HepG2 (cell line): ENCODE measurements around the gene PSMG4. TPM values are rescaled to one million over a fixed set of nuclear protein-coding genes. Genes with fewer than 3 reads are reported as not detected.

ENCODE experiments used
- ATAC-seq: fragments of 200-7000 bp; cut with Tn5 transposase; 3 replicates; pipeline ENCODE4 v1.9.1; 2020; ENCODE audit warnings: mild to moderate bottlenecking, moderate library complexity
- BruUV-seq: library from RNA; stranded (reverse); fragments of 400-500 nt; replicated peaks from 2 replicates; lab custom pipeline; 2021; lab: Mats Ljungman, UMichigan
- CTCF ChIA-PET: fragments of 300-600 bp; formaldehyde crosslinking; extraction: SDS; loops from one replicate; lab custom pipeline; 2021; ENCODE audit warnings: low total read pairs, inconsistent platforms, low intra/inter-chr PET ratio; lab: Yijun Ruan, JAX
- POLR2A ChIA-PET: fragments of 350-600 bp; sonication (Branson Sonifier 250); formaldehyde crosslinking; loops from one replicate; lab custom pipeline; 2020; ENCODE audit warnings: antibody characterized with exemption, inconsistent platforms; lab: Yijun Ruan, JAX
- DNase-seq: peaks from one replicate; pipeline ENCODE4 v3.0.0-alpha.2; 2015; ENCODE audit warnings: low spot score
- FAIRE-seq: peaks from 3 replicates; lab custom pipeline; 2011; peaks lifted over from hg19 to GRCh38; lab: Jason Lieb, UNC
- H2AFZ ChIP-seq: one replicate; pipeline ENCODE4 v1.6.1; 2011; ENCODE audit warnings: low read length, inconsistent platforms
- H3K27ac ChIP-seq: fragments of 300-600 bp; 3 replicates; pipeline ENCODE4 v1.8.0; 2011; ENCODE audit warnings: mixed run types, mild to moderate bottlenecking, mixed read lengths, low read length, inconsistent platforms; ENCODE audit not compliant: insufficient read depth; ENCODE audit errors: extremely low read length
- H3K27me3 ChIP-seq, 2 experiments: fragments of 200-600 bp in 1 of 2; 2 replicates in 1 of 2; 3 replicates in 1 of 2; pipeline versions ENCODE4 v1.6.0 to v1.8.0; 2011; ENCODE audit warnings: low read length in 2 of 2, mild to moderate bottlenecking in 2 of 2, moderate library complexity in 2 of 2, inconsistent platforms in 1 of 2; ENCODE audit not compliant: insufficient read depth in 2 of 2, control insufficient read depth in 1 of 2
- H3K36me3 ChIP-seq, 2 experiments: fragments of 200-600 bp in 1 of 2; replicated peaks in 1 of 2; 2 replicates in 1 of 2; 3 replicates in 1 of 2; pipeline versions ENCODE4 v1.5.1 to v1.8.0; 2011; ENCODE audit warnings: low read length in 2 of 2, inconsistent platforms in 1 of 2; ENCODE audit not compliant: insufficient read depth in 2 of 2, control insufficient read depth in 1 of 2
- H3K4me1 ChIP-seq: 2 replicates; pipeline ENCODE4 v1.5.1; 2012; ENCODE audit warnings: low read length, inconsistent platforms; ENCODE audit not compliant: insufficient read depth
- H3K4me2 ChIP-seq: 2 replicates; pipeline ENCODE4 v1.6.0; 2011; ENCODE audit warnings: low read depth, low read length, inconsistent platforms
- H3K4me3 ChIP-seq, 3 experiments: fragments of 200-600 bp in 1 of 3; sonication (generic), shearing (Covaris generic) in 1 of 3; replicated peaks in 1 of 3; 2 replicates each; pipeline ENCODE4 v1.5.1; 2011 to 2016; ENCODE audit warnings: low read length in 3 of 3, inconsistent platforms in 2 of 3, low read depth in 2 of 3, mild to moderate bottlenecking in 2 of 3, control low read depth in 1 of 3, mixed read lengths in 1 of 3; ENCODE audit not compliant: insufficient read depth in 1 of 3
- H3K79me2 ChIP-seq: one replicate; pipeline ENCODE4 v1.6.1; 2011; ENCODE audit warnings: low read length, inconsistent platforms; ENCODE audit not compliant: insufficient read depth
- H3K9ac ChIP-seq: 2 replicates; pipeline ENCODE4 v1.6.0; 2011; ENCODE audit warnings: mild to moderate bottlenecking, low read depth, low read length, inconsistent platforms; ENCODE audit not compliant: insufficient read depth
- H3K9me3 ChIP-seq: 2 replicates; pipeline ENCODE4 v1.5.1; 2012; ENCODE audit warnings: mild to moderate bottlenecking, low read length
- H4K20me1 ChIP-seq: 2 replicates; pipeline ENCODE4 v1.6.0; 2011; ENCODE audit warnings: inconsistent platforms, mild to moderate bottlenecking, low read length, moderate library complexity; ENCODE audit not compliant: insufficient read depth
- ARHGAP35 ChIP-seq: sonication (generic); formaldehyde crosslinking; IDR thresholded peaks from 2 replicates; pipeline ENCODE4 v1.9.0; 2022; ENCODE audit warnings: mild to moderate bottlenecking, inconsistent platforms, moderate library complexity, missing genetic modification reagents, borderline replicate concordance
- EHMT2 ChIP-seq: fragments of 200-600 bp; sonication (generic); IDR thresholded peaks from 2 replicates; pipeline ENCODE4 v1.7.0; 2017; ENCODE audit warnings: antibody characterized with exemption, low read depth, low read length, borderline replicate concordance
- FOXK1 ChIP-seq: sonication (generic); formaldehyde crosslinking; IDR thresholded peaks from 2 replicates; pipeline ENCODE4 v1.4.0; 2020; ENCODE audit warnings: low read depth, missing genetic modification reagents, borderline replicate concordance
- HES4 ChIP-seq: sonication (generic); formaldehyde crosslinking; IDR thresholded peaks from 2 replicates; pipeline ENCODE4 v1.9.0; 2021; ENCODE audit warnings: mild to moderate bottlenecking, missing genetic modification reagents, borderline replicate concordance
- HNRNPL ChIP-seq: fragments of 200-400 bp; formaldehyde crosslinking; IDR thresholded peaks from 2 replicates; pipeline ENCODE4 v1.6.1; 2017; ENCODE audit warnings: mild to moderate bottlenecking, low read depth, low read length
- KDM1A ChIP-seq: IDR thresholded peaks from 2 replicates; pipeline ENCODE4 v1.6.1; 2016; ENCODE audit warnings: missing compliant biosample characterization
- MAFG ChIP-seq: sonication (generic); formaldehyde crosslinking; IDR thresholded peaks from 2 replicates; pipeline ENCODE4 v1.5.1; 2020; ENCODE audit warnings: mild to moderate bottlenecking, missing genetic modification reagents
- MTA3 ChIP-seq: sonication (generic); formaldehyde crosslinking; IDR thresholded peaks from 2 replicates; pipeline ENCODE4 v1.4.0; 2020; ENCODE audit warnings: missing genetic modification reagents
- NFKBIZ ChIP-seq: IDR thresholded peaks from 2 replicates; pipeline ENCODE4 v1.6.1; 2018; ENCODE audit warnings: missing genetic modification reagents, missing compliant biosample characterization
- SMAD3 ChIP-seq: sonication (generic); formaldehyde crosslinking; IDR thresholded peaks from 2 replicates; pipeline ENCODE4 v1.4.0; 2020; ENCODE audit warnings: missing genetic modification reagents
- SP4 ChIP-seq: sonication (generic); formaldehyde crosslinking; IDR thresholded peaks from 2 replicates; pipeline ENCODE4 v1.8.1; 2023; ENCODE audit warnings: mild to moderate bottlenecking, missing genetic modification reagents
- TOPORS ChIP-seq: sonication (generic); formaldehyde crosslinking; IDR thresholded peaks from 2 replicates; pipeline ENCODE4 v1.8.0; 2023; ENCODE audit warnings: mild to moderate bottlenecking, missing genetic modification reagents
- TRAFD1 ChIP-seq: sonication (generic); formaldehyde crosslinking; IDR thresholded peaks from 2 replicates; pipeline ENCODE4 v1.5.1; 2020; ENCODE audit warnings: missing genetic modification reagents, mild to moderate bottlenecking, borderline replicate concordance
- ZBTB37 ChIP-seq: sonication (generic); formaldehyde crosslinking; IDR thresholded peaks from 2 replicates; pipeline ENCODE4 v1.4.0; 2020; ENCODE audit warnings: mild to moderate bottlenecking, missing genetic modification reagents
- ZKSCAN8 ChIP-seq: IDR thresholded peaks from 2 replicates; pipeline ENCODE4 v1.6.1; 2016; ENCODE audit warnings: borderline replicate concordance, missing genetic modification reagents, missing compliant biosample characterization
- ZNF75D ChIP-seq: sonication (generic); formaldehyde crosslinking; IDR thresholded peaks from 2 replicates; pipeline ENCODE4 v1.8.1; 2023; ENCODE audit warnings: missing genetic modification reagents, mild to moderate bottlenecking, borderline replicate concordance
- ZNF772 ChIP-seq: sonication (generic); formaldehyde crosslinking; IDR thresholded peaks from 2 replicates; pipeline ENCODE4 v1.5.0; 2020; ENCODE audit warnings: mild to moderate bottlenecking, missing genetic modification reagents
- WGBS: methylation state at CpG from one replicate; pipeline ENCODE4 v1.1.6; 2017; ENCODE audit warnings: low lambda C conversion rate; 5-methylcytosine and 5-hydroxymethylcytosine counted together
- in situ Hi-C: cut with HindIII; loops from 2 replicates; pipeline ENCODE4 v1.10.0; 2017; ENCODE audit warnings: low pct_unique_long_range_greater_than_20kb; ENCODE audit not compliant: extremely low pct_ligation_motif_present
- intact Hi-C: fragments of 100-400 bp; cut with micrococcal nuclease; formaldehyde crosslinking; loops from one replicate; pipeline ENCODE4 v1.10.0; 2022; ENCODE audit not compliant: unreplicated experiment
- polyA plus RNA-seq, 8 experiments: library from polyadenylated mRNA; depleted of rRNA in 3 of 8; stranded (reverse) in 7 of 8; unstranded in 1 of 8; fragments of >200 nt; fragmentation: Illumina TruSeq in 4 of 8; extraction: Trizol in 4 of 8; gene quantifications; 2 replicates each; pipeline versions ENCODE4 v1.2.1 to v1.2.3, GENCODE V29; 2011 to 2016; ENCODE audit warnings: low read depth in 4 of 8, missing spikeins in 1 of 8, mixed read lengths in 1 of 8; ENCODE audit not compliant: insufficient read depth in 1 of 8
- total RNA-seq, 5 experiments: library from RNA; depleted of rRNA; stranded (reverse); fragments of >200 nt; fragmentation: Illumina TruSeq; extraction: Trizol; gene quantifications; 2 replicates each; pipeline ENCODE4 v1.2.3, GENCODE V29; 2016; ENCODE audit warnings: low read depth in 1 of 5
- TF ChIP-seq, protein P1 (sequence below): sonication (generic); formaldehyde crosslinking; IDR thresholded peaks from 2 replicates; pipeline ENCODE4 v1.5.1; 2020; ENCODE audit warnings: missing genetic modification reagents, mild to moderate bottlenecking, borderline replicate concordance
- TF ChIP-seq, protein P2 (sequence below): sonication (generic); formaldehyde crosslinking; IDR thresholded peaks from 2 replicates; pipeline ENCODE4 v1.4.0; 2020; ENCODE audit warnings: low read depth, mild to moderate bottlenecking, missing genetic modification reagents

Gene PSMG4
- total and polyA plus RNA-seq, 2 of the 13 experiments (the other 11 are each of a cell fraction or from before 2014, with no cell fraction given), result 28.5 to 32.8 TPM

DNA sequence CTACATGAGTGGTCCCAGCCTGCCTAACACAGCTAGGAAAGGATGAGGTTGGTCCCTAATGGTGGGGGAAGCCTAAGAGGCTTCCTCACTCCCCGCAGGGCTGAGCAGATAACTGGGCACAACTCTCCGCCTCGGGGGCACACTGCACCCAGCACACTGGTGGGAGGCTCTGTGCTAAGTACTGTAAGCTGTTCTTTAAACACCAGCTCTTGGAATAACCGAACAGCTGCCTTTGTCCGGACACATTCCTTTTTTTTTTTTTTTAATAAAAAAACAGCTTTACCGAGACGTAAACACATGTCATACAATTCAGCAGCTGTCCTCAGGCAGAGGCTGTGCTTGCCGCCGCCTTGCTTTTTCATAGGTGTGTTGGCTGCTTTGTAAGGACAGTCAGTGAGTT is 6.9 kb downstream of the PSMG4 start (continued):
- TF ChIP-seq, protein P1, sequence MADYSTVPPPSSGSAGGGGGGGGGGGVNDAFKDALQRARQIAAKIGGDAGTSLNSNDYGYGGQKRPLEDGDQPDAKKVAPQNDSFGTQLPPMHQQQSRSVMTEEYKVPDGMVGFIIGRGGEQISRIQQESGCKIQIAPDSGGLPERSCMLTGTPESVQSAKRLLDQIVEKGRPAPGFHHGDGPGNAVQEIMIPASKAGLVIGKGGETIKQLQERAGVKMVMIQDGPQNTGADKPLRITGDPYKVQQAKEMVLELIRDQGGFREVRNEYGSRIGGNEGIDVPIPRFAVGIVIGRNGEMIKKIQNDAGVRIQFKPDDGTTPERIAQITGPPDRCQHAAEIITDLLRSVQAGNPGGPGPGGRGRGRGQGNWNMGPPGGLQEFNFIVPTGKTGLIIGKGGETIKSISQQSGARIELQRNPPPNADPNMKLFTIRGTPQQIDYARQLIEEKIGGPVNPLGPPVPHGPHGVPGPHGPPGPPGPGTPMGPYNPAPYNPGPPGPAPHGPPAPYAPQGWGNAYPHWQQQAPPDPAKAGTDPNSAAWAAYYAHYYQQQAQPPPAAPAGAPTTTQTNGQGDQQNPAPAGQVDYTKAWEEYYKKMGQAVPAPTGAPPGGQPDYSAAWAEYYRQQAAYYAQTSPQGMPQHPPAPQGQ (CRISPR knock-in tag), result no peak
- TF ChIP-seq EHMT2 (no peak), HNRNPL (no peak), HES4 (CRISPR knock-in tag) (no peak), ZKSCAN8 (CRISPR knock-in tag) (no peak), TOPORS (CRISPR knock-in tag) (no peak), KDM1A (CRISPR knock-in tag) (no peak), ZNF75D (no peak)

DNA sequence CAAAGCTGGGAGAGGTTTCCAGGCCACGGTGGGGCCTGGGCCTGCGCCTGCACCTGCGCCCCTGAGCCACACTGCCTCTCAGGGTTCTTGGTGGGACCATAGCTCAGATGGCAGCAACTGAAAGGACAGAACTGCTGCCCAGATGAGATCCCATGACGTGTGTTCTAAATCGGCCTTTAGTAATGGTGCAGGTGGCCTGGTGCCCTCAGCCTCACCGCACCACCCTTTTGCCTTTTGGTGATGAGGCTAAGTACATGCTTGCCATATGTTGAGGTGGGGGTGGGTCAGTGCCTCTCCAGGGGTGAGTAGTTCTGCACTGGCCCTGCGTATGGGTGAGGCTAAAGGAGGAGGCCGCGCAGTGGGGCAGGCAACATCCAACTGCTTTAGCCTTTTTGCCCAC is 7.4 kb downstream of the PSMG4 start:
- Histone ChIP-seq H3K4me3 (no peak overlapping the region), H3K27me3 (no peaks in the 10 kb centered on the region), H2AFZ (no peak overlapping the region), H4K20me1 (peaks cover 18% of the 10 kb centered on the region), H3K79me2 (peaks cover 31% of the 10 kb centered on the region), H3K9ac (no peak overlapping the region), H3K36me3 (peaks cover 23 to 56% of the 10 kb centered on the region in 2 experiments), H3K27ac (no peak overlapping the region), H3K4me1 (peaks cover 19% of the 10 kb centered on the region), H3K9me3 (no peaks in the 10 kb centered on the region), H3K4me2 (no peak overlapping the region)
- ChIA-PET POLR2A (no interaction called here), CTCF (no interaction called here)
- in situ Hi-C loops, result no loop called here
- no peak for ATAC-seq
- no peak for FAIRE-seq
- intact Hi-C loops, result no loop called here
- 59% methylated on average over 8 of the region's 9 CpGs for WGBS
- no peak for DNase-seq
- BruUV-seq, result no TSS peak
- TF ChIP-seq NFKBIZ (CRISPR knock-in tag) (no peak), FOXK1 (CRISPR knock-in tag) (no peak), ARHGAP35 (CRISPR knock-in tag) (no peak), TRAFD1 (CRISPR knock-in tag) (no peak), MAFG (CRISPR knock-in tag) (no peak), MTA3 (no peak), SP4 (CRISPR knock-in tag) (no peak), ZBTB37 (no peak), ZNF772 (CRISPR knock-in tag) (no peak), SMAD3 (no peak)
- TF ChIP-seq, protein P2, sequence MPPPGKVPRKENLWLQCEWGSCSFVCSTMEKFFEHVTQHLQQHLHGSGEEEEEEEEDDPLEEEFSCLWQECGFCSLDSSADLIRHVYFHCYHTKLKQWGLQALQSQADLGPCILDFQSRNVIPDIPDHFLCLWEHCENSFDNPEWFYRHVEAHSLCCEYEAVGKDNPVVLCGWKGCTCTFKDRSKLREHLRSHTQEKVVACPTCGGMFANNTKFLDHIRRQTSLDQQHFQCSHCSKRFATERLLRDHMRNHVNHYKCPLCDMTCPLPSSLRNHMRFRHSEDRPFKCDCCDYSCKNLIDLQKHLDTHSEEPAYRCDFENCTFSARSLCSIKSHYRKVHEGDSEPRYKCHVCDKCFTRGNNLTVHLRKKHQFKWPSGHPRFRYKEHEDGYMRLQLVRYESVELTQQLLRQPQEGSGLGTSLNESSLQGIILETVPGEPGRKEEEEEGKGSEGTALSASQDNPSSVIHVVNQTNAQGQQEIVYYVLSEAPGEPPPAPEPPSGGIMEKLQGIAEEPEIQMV (CRISPR knock-in tag), result no peak
